GM13977 (cell line): ENCODE measurements around the gene RPS6KL1.
A peak's percentile ranks its signal among the peaks of the same experiment; 100 is the strongest.

Source experiments
- DNase-seq: peaks from one replicate; pipeline ENCODE4 v3.0.0; 2012; ENCODE audit warnings: low spot score
- CTCF ChIP-seq: IDR thresholded peaks from 2 replicates; pipeline ENCODE4 v1.5.1; 2012; ENCODE audit warnings: mild to moderate bottlenecking, control low read depth; ENCODE audit not compliant: insufficient read depth; ENCODE audit errors: extremely low read depth, missing control alignments
- in situ Hi-C: fragments of 300-500 bp; cut with MboI; formaldehyde crosslinking; loops from one replicate; pipeline ENCODE4 v1.12.0; 2022; ENCODE audit warnings: low sequenced_read_pairs, low pct_unique_long_range_greater_than_20kb, mixed read lengths, inconsistent platforms; ENCODE audit not compliant: unreplicated experiment

RPS6KL1 gene

GRCh38 chr14:74948228-74949175 is 25.4 kb upstream of the RPS6KL1 start:
- no peak for TF ChIP-seq CTCF
- no peak for DNase-seq
- in situ Hi-C loops, result no loop called here

GRCh38 chr14:74947353-74948227 is 24.5 kb upstream of the RPS6KL1 start:
- no peak for TF ChIP-seq CTCF
- no peak for DNase-seq
- in situ Hi-C loops, result no loop called here

GRCh38 chr14:74946659-74947281 is 23.7 kb upstream of the RPS6KL1 start:
- in situ Hi-C loops, result no loop called here

GRCh38 chr14:74945852-74946658 is 23.0 kb upstream of the RPS6KL1 start:
- peak; percentile 93 for DNase-seq
- peak; percentile 92 for TF ChIP-seq CTCF
- in situ Hi-C loops, result no loop called here

More at GRCh38 chr14:74946659-74947281, 23.7 kb upstream of the RPS6KL1 start:
- no peak for TF ChIP-seq CTCF
- DNase-seq, result no peak

GRCh38 chr14:74945261-74945851 is 22.3 kb upstream of the RPS6KL1 start:
- no peak for DNase-seq
- in situ Hi-C loops, result no loop called here

More at GRCh38 chr14:74945261-74945851, 22.3 kb upstream of the RPS6KL1 start:
- peak; percentile 57 for TF ChIP-seq CTCF
